Measurements from ENCODE around the gene CDK18.

Gene CDK18

GRCh38 chr1:205483372-205483771 is 21.1 kb upstream of the CDK18 start:
- DNase-seq (ENCODE audit: low read depth in 1 of 2, low spot score in 1 of 2), result no peak
- H3K27ac ChIP-seq (replicated peaks), result no peak overlapping the region
- peaks cover 27% of the 10 kb centered on the region for H3K27me3 ChIP-seq (ENCODE audit: insufficient read depth, poor library complexity, severe bottlenecking)
- TF ChIP-seq REST (IDR thresholded peaks at IDR 0.05; ENCODE audit: insufficient replicate concordance, low read depth) (no peak), GABPA (IDR thresholded peaks at IDR 0.05; ENCODE audit: low read depth) (no peak), SPI1 (IDR thresholded peaks at IDR 0.05; ENCODE audit: borderline replicate concordance, low read depth) (no peak), CTCF (IDR thresholded peaks at IDR 0.05; ENCODE audit: insufficient read depth, low read length) (no peak), POLR2AphosphoS5 (IDR thresholded peaks at IDR 0.05; ENCODE audit: low read depth) (no peak)
- no peak overlapping the region for H3K4me3 ChIP-seq (replicated peaks; ENCODE audit: insufficient read depth, low read length)

- no peak overlapping the region for H3K4me3 ChIP-seq (replicated peaks; ENCODE audit: insufficient read depth, low read length)
- DNase-seq (ENCODE audit: low read depth in 1 of 2, low spot score in 1 of 2), result peak; percentile 35 to 52
- no peak overlapping the region for H3K27ac ChIP-seq (replicated peaks)
- TF ChIP-seq REST (IDR thresholded peaks at IDR 0.05; ENCODE audit: insufficient replicate concordance, low read depth) (no peak), GABPA (IDR thresholded peaks at IDR 0.05; ENCODE audit: low read depth) (no peak), POLR2AphosphoS5 (IDR thresholded peaks at IDR 0.05; ENCODE audit: low read depth) (no peak), CTCF (IDR thresholded peaks at IDR 0.05; ENCODE audit: insufficient read depth, low read length) (peak; percentile 82), SPI1 (IDR thresholded peaks at IDR 0.05; ENCODE audit: borderline replicate concordance, low read depth) (no peak)
- H3K27me3 ChIP-seq (ENCODE audit: insufficient read depth, poor library complexity, severe bottlenecking), result peaks cover 21% of the 10 kb centered on the region
These were observed 19.2 kb upstream of the CDK18 start for GRCh38 chr1:205484985-205485967.

- DNase-seq (ENCODE audit: low read depth in 1 of 2, low spot score in 1 of 2), result no peak
- no peak overlapping the region for H3K27ac ChIP-seq (replicated peaks)
- no peak overlapping the region for H3K4me3 ChIP-seq (replicated peaks; ENCODE audit: insufficient read depth, low read length)
- H3K27me3 ChIP-seq (ENCODE audit: insufficient read depth, poor library complexity, severe bottlenecking), result peaks cover 15% of the 10 kb centered on the region
- no peak for TF ChIP-seq GABPA (IDR thresholded peaks at IDR 0.05; ENCODE audit: low read depth)
- TF ChIP-seq SPI1 (IDR thresholded peaks at IDR 0.05; ENCODE audit: borderline replicate concordance, low read depth), result no peak
- TF ChIP-seq REST (IDR thresholded peaks at IDR 0.05; ENCODE audit: insufficient replicate concordance, low read depth), result no peak
These were observed 18.2 kb upstream of the CDK18 start for GRCh38 chr1:205486258-205486657.
